Fibroblast of the aortic adventitia (primary cell): ENCODE data around the gene MBL2. TPM values are rescaled to one million over a fixed set of nuclear protein-coding genes. Genes with fewer than 3 reads are reported as not detected.

ENCODE experiments used
- DNase-seq: peaks from one replicate; pipeline ENCODE4 v3.0.0-alpha.2; 2010; ENCODE audit warnings: low read depth
- H3K4me3 ChIP-seq: 2 replicates; pipeline ENCODE4 v1.5.1; 2011; ENCODE audit warnings: low read depth, mild to moderate bottlenecking, control low read depth, low read length, moderate library complexity
- CTCF ChIP-seq: IDR thresholded peaks from 2 replicates; pipeline ENCODE4 v1.5.1; 2011; ENCODE audit warnings: mild to moderate bottlenecking, low read length, control low read depth, inconsistent platforms; ENCODE audit not compliant: insufficient read depth
- total RNA-seq: library from RNA; depleted of rRNA; stranded (reverse); fragments of >200 nt; gene quantifications from 2 replicates; pipeline ENCODE4 v1.2.3, GENCODE V29; 2012; ENCODE audit warnings: low replicate concordance

MBL2 gene
- total RNA-seq, 1 donor: not detected

- no peak overlapping the region for H3K4me3 ChIP-seq
- no peak for DNase-seq
- no peak for TF ChIP-seq CTCF
These were observed 19.7 kb downstream of the MBL2 start for GRCh38 chr10:52752801-52753445.

GRCh38 chr10:52752261-52752660 lies 20.3 kb downstream of the MBL2 start:
- DNase-seq: no peak
- no peak overlapping the region for H3K4me3 ChIP-seq
- TF ChIP-seq CTCF: no peak

GRCh38 chr10:52751337-52751736 lies 21.2 kb downstream of the MBL2 start:
- TF ChIP-seq CTCF: no peak
- no peak overlapping the region for H3K4me3 ChIP-seq
- DNase-seq: no peak

- no peak for DNase-seq
- no peak for TF ChIP-seq CTCF
- H3K4me3 ChIP-seq: no peak overlapping the region
These were observed 22.0 kb downstream of the MBL2 start for GRCh38 chr10:52750629-52751028.

DNA sequence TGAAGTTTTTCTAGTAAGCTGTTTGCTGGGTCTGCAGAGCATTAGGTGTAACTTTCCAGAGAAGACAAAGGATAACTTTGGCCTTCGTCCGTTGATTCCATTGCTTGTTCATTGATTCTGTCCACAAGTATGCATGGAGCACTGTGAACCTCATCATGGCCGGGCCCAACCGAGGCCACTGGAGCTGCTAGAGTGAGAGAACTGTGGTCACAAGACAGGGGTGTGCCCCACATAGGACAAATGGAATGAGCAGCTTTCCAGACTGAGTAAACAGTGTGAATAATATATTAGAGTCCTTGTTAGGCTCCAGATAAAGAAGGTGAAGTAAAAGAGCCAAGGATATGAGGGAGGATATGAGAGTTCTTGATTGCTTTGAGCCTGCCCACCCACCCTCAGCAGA lies 24.9 kb downstream of the MBL2 start:
- no peak for TF ChIP-seq CTCF
- DNase-seq: no peak
- no peak overlapping the region for H3K4me3 ChIP-seq

DNA sequence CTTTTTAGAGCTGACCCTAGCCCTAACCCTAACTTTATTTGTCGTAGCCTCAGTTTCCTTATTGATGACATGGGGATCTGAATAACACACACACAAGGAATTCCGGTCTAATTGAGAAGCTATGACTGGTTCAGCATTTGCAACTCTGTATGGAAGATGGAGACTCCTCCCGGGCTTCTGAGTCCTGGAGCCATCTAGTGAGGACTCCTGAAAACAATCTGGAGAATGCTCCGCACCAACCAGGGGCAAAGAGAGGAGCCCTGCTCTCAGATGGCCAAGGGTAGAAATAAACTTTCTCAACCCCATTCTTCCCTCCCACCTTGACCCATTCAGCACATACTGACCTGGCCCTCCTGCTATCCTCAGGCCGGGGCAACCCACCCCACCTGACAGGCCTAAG lies 26.4 kb downstream of the MBL2 start:
- TF ChIP-seq CTCF: peak; percentile 40
- peak; percentile 11 for DNase-seq
- H3K4me3 ChIP-seq: no peak overlapping the region
